Karpas-422 (cell line): Measurements from ENCODE around the gene RIMKLA. TPM values are rescaled to one million over a fixed set of nuclear protein-coding genes. Genes with fewer than 3 reads are reported as not detected.

Experiments
- DNase-seq: peaks from one replicate; pipeline ENCODE4 v3.0.0-alpha.2; 2015
- H2AFZ ChIP-seq: fragments of 200-600 bp; sonication (generic); 2 replicates; pipeline ENCODE4 v1.6.1; 2014; ENCODE audit warnings: antibody characterized with exemption, low read length, mixed read lengths
- H3K27ac ChIP-seq: fragments of 200-600 bp; sonication (generic); 2 replicates; pipeline ENCODE4 v1.5.1; 2014; ENCODE audit warnings: mild to moderate bottlenecking, low read length, moderate library complexity
- H3K27me3 ChIP-seq: fragments of 200-600 bp; sonication (generic); 2 replicates; pipeline ENCODE4 v1.6.1; 2014; ENCODE audit warnings: low read length, mixed read lengths
- H3K36me3 ChIP-seq: fragments of 200-600 bp; sonication (generic); 2 replicates; pipeline ENCODE4 v1.6.1; 2014; ENCODE audit warnings: low read length, mixed read lengths; ENCODE audit not compliant: insufficient read depth
- H3K4me1 ChIP-seq: fragments of 200-600 bp; sonication (generic); 2 replicates; pipeline ENCODE4 v1.6.1; 2014; ENCODE audit warnings: mild to moderate bottlenecking, low read length, mixed read lengths
- H3K4me2 ChIP-seq: fragments of 200-600 bp; sonication (generic); 2 replicates; pipeline ENCODE4 v1.6.1; 2014; ENCODE audit warnings: low read length, low read depth, mild to moderate bottlenecking; ENCODE audit not compliant: poor library complexity, severe bottlenecking
- H3K4me3 ChIP-seq: fragments of 200-600 bp; sonication (generic); 2 replicates; pipeline ENCODE4 v1.5.1; 2014; ENCODE audit warnings: mild to moderate bottlenecking, antibody characterized with exemption, low read length, mixed read lengths
- H3K79me2 ChIP-seq: fragments of 200-600 bp; sonication (generic); 2 replicates; pipeline ENCODE4 v1.6.1; 2014; ENCODE audit warnings: mild to moderate bottlenecking, low read length, mixed read lengths
- H3K9ac ChIP-seq: fragments of 200-600 bp; sonication (generic); 2 replicates; pipeline ENCODE4 v1.6.0; 2014; ENCODE audit warnings: low read length
- H3K9me2 ChIP-seq: fragments of 200-600 bp; sonication (generic), shearing (Covaris generic); replicated peaks from 2 replicates; pipeline ENCODE4 v1.6.0; 2014; ENCODE audit warnings: mild to moderate bottlenecking, low read length, moderate library complexity; ENCODE audit not compliant: insufficient read depth
- H3K9me3 ChIP-seq: fragments of 300-700, 200-600 bp; sonication (generic); 2 replicates; pipeline ENCODE4 v1.6.1; 2014; ENCODE audit warnings: low read length, mixed read lengths
- H4K20me1 ChIP-seq: fragments of 200-600 bp; sonication (generic); 2 replicates; pipeline ENCODE4 v1.6.1; 2014; ENCODE audit warnings: mild to moderate bottlenecking, antibody characterized with exemption, low read length, low read depth; ENCODE audit not compliant: insufficient read depth
- total RNA-seq: library from RNA; depleted of rRNA; stranded (reverse); fragments of >200 nt; shearing (Covaris generic); gene quantifications from 2 replicates; pipeline ENCODE4 v1.2.3, GENCODE V29; 2014; ENCODE audit warnings: low replicate concordance; rRNA removed

The RIMKLA gene
- total RNA-seq, 1 experiment from 2014 or later: 2.1 TPM

- H4K20me1 ChIP-seq: no peaks in the 10 kb centered on the region
- H2AFZ ChIP-seq: no peak within 1 kb of the TSS
- peak within 1 kb of the TSS; percentile 56 for H3K4me3 ChIP-seq
- DNase-seq: peak; percentile 96
- H3K36me3 ChIP-seq: peaks cover 23% of the 10 kb centered on the region; the same call in 1 of the 2 replicates
- no peaks in the 10 kb centered on the region for H3K9me3 ChIP-seq
- H3K27ac ChIP-seq: no peak within 1 kb of the TSS
- no peaks in the 10 kb centered on the region for H3K27me3 ChIP-seq
- H3K9me2 ChIP-seq: no peaks in the 10 kb centered on the region
- H3K4me2 ChIP-seq: peak within 1 kb of the TSS; percentile 60
- 0 out of 2 replicates have a peak within 1 kb of the TSS, but pooled peaks have one; percentile 14 for H3K9ac ChIP-seq
- peaks cover 17% of the 10 kb centered on the region for H3K4me1 ChIP-seq
- H3K79me2 ChIP-seq: peaks cover 4% of the 10 kb centered on the region; the same call in 1 of the 2 replicates
Observed at GRCh38 chr1:42462828-42463763, 82.5 kb downstream of the RIMKLA start, which contains the start of gene CCDC30. TSS of gene CCDC30 (plus strand) at chr1:42463286. CDS start at chr1:42480552, 17,266 bp downstream.

GRCh38 chr1:42463921-42464320 lies 83.3 kb downstream of the RIMKLA start:
- H3K4me1 ChIP-seq: peaks cover 12% of the 10 kb centered on the region
- no peak overlapping the region for H3K4me2 ChIP-seq
- H3K9me3 ChIP-seq: no peaks in the 10 kb centered on the region
- H3K9me2 ChIP-seq: no peaks in the 10 kb centered on the region
- no peak overlapping the region for H3K4me3 ChIP-seq
- no peaks in the 10 kb centered on the region for H4K20me1 ChIP-seq
- no peaks in the 10 kb centered on the region for H3K79me2 ChIP-seq
- H3K27ac ChIP-seq: no peak overlapping the region
- H3K9ac ChIP-seq: no peak overlapping the region
- no peak overlapping the region for H2AFZ ChIP-seq
- peaks cover 15% of the 10 kb centered on the region; the same call in 1 of the 2 replicates for H3K36me3 ChIP-seq
- H3K27me3 ChIP-seq: no peaks in the 10 kb centered on the region
- DNase-seq: no peak

- Histone ChIP-seq H3K9me2 (no peaks in the 10 kb centered on the region), H3K27me3 (no peaks in the 10 kb centered on the region), H3K9me3 (no peaks in the 10 kb centered on the region), H3K27ac (no peak overlapping the region), H3K4me1 (peaks cover 17% of the 10 kb centered on the region), H3K9ac (no peak overlapping the region), H3K4me3 (no peak overlapping the region), H4K20me1 (no peaks in the 10 kb centered on the region), H3K4me2 (no peak overlapping the region), H3K36me3 (peaks cover under 1% of the 10 kb centered on the region; the same call in 1 of the 2 replicates), H3K79me2 (no peaks in the 10 kb centered on the region), H2AFZ (no peak overlapping the region)
- DNase-seq: no peak
Observed at GRCh38 chr1:42466030-42466429, 85.4 kb downstream of the RIMKLA start.

GRCh38 chr1:42469727-42470126 lies 89.1 kb downstream of the RIMKLA start:
- H3K79me2 ChIP-seq: no peaks in the 10 kb centered on the region
- no peaks in the 10 kb centered on the region for H3K9me2 ChIP-seq
- H3K36me3 ChIP-seq: no peaks in the 10 kb centered on the region
- H3K9me3 ChIP-seq: no peaks in the 10 kb centered on the region
- H3K4me2 ChIP-seq: no peak overlapping the region
- no peak overlapping the region for H3K27ac ChIP-seq
- H3K4me3 ChIP-seq: no peak overlapping the region
- H3K9ac ChIP-seq: no peak overlapping the region
- no peak overlapping the region; the same call in 1 of the 2 replicates for H2AFZ ChIP-seq
- no peaks in the 10 kb centered on the region for H4K20me1 ChIP-seq
- no peaks in the 10 kb centered on the region for H3K27me3 ChIP-seq
- DNase-seq: no peak
- peaks cover 7% of the 10 kb centered on the region for H3K4me1 ChIP-seq

Other genes with a start within 250 kb of the RIMKLA start
- gene GUCA2B, start 227.4 kb upstream of the RIMKLA start, total RNA-seq: not detected in 2 replicates
- not detected in 2 replicates for gene GUCA2A, start 216.0 kb upstream of the RIMKLA start, total RNA-seq
- gene FOXJ3, start 45.6 kb upstream of the RIMKLA start, total RNA-seq: 36.8 and 55.5 TPM in 2 replicates
- gene ZMYND12, start 75.2 kb downstream of the RIMKLA start, total RNA-seq: 0.90 and 1.5 TPM in 2 replicates
- gene PPCS, start 75.8 kb downstream of the RIMKLA start, total RNA-seq: 82.1 and 100 TPM in 2 replicates
- gene CCDC30, start 82.5 kb downstream of the RIMKLA start, total RNA-seq: 2.1 and 2.9 TPM in 2 replicates